Endodermal cell (in vitro differentiated cells): Measurements from ENCODE around the gene ARHGEF10L. TPM values are rescaled to one million over a fixed set of nuclear protein-coding genes. Genes with fewer than 3 reads are reported as not detected.

Experiments
- DNase-seq: peaks from one replicate; pipeline ENCODE4 v3.0.0-alpha.2; 2017
- H3K27ac ChIP-seq: 2 replicates; pipeline ENCODE4 v1.5.1; 2013; ENCODE audit warnings: mild to moderate bottlenecking, low read depth, low read length, moderate library complexity
- H3K27me3 ChIP-seq: 2 replicates; pipeline ENCODE4 v1.6.1; 2013; ENCODE audit warnings: mild to moderate bottlenecking, low read length, moderate library complexity; ENCODE audit not compliant: insufficient read depth, control insufficient read depth, poor library complexity, severe bottlenecking
- H3K36me3 ChIP-seq: 2 replicates; pipeline ENCODE4 v1.7.0; 2013; ENCODE audit warnings: mild to moderate bottlenecking, low read length, moderate library complexity; ENCODE audit not compliant: control insufficient read depth, insufficient read depth
- H3K4me1 ChIP-seq: one replicate; pipeline ENCODE4 v1.7.0; 2013; ENCODE audit warnings: low read length; ENCODE audit not compliant: control insufficient read depth, insufficient read depth
- H3K4me3 ChIP-seq: 2 replicates; pipeline ENCODE4 v1.5.1; 2013; ENCODE audit warnings: mild to moderate bottlenecking, low read length, moderate library complexity
- H3K9ac ChIP-seq: 2 replicates; pipeline ENCODE4 v1.6.1; 2013; ENCODE audit warnings: mild to moderate bottlenecking, low read length, moderate library complexity; ENCODE audit not compliant: poor library complexity, severe bottlenecking; ENCODE audit errors: extremely low read depth
- H3K9me3 ChIP-seq: 2 replicates; pipeline ENCODE4 v1.6.1; 2013; ENCODE audit warnings: mild to moderate bottlenecking, low read length, moderate library complexity; ENCODE audit not compliant: control insufficient read depth
- H3K27ac Mint-ChIP-seq: 2 replicates; pipeline ENCODE4 v1.8.0; 2020; ENCODE audit warnings: mixed read lengths
- H3K27me3 Mint-ChIP-seq: 2 replicates; pipeline ENCODE4 v1.8.0; 2021; ENCODE audit warnings: mild to moderate bottlenecking, mixed read lengths; ENCODE audit not compliant: insufficient read depth
- H3K36me3 Mint-ChIP-seq: 2 replicates; pipeline ENCODE4 v1.8.0; 2020; ENCODE audit warnings: low read depth, mixed read lengths
- H3K4me1 Mint-ChIP-seq: 2 replicates; pipeline ENCODE4 v1.8.0; 2020; ENCODE audit warnings: mixed read lengths
- H3K4me3 Mint-ChIP-seq: 2 replicates; pipeline ENCODE4 v1.8.0; 2020; ENCODE audit warnings: mild to moderate bottlenecking, moderate library complexity, mixed read lengths
- H3K9me3 Mint-ChIP-seq: 2 replicates; pipeline ENCODE4 v1.8.0; 2020; ENCODE audit warnings: mild to moderate bottlenecking, mixed read lengths
- WGBS, 2 experiments: methylation state at CpG; one replicate each; pipeline versions ENCODE4 v1.1.5 to v1.1.7; 2013; ENCODE audit warnings: missing lambda C conversion rate in 2 of 2, mixed read lengths in 1 of 2; ENCODE audit not compliant: insufficient coverage in 1 of 2, insufficient read length in 1 of 2; 5-methylcytosine and 5-hydroxymethylcytosine counted together
- total RNA-seq, 2 donors: library from RNA; stranded (reverse); fragmentation: NEBNext Ultra II Directional in 1 of 2; extraction: Animal tissue kit (Norgen Biotek cat#: 25700) in 1 of 2; gene quantifications; 2 replicates in 1 of 2; 3 replicates in 1 of 2; pipeline ENCODE4 v1.2.1, GENCODE V29; 2021
- TF ChIP-seq, protein P1 (sequence below): fragments of 200-600 bp; sonication (generic); conservative IDR thresholded peaks from 2 replicates; pipeline ENCODE4 v1.5.0; 2021; ENCODE audit warnings: antibody characterized with exemption, mild to moderate bottlenecking

The ARHGEF10L gene
- total RNA-seq, 2 donors from 2014 or later: 5.2 to 10.5 TPM

DNA sequence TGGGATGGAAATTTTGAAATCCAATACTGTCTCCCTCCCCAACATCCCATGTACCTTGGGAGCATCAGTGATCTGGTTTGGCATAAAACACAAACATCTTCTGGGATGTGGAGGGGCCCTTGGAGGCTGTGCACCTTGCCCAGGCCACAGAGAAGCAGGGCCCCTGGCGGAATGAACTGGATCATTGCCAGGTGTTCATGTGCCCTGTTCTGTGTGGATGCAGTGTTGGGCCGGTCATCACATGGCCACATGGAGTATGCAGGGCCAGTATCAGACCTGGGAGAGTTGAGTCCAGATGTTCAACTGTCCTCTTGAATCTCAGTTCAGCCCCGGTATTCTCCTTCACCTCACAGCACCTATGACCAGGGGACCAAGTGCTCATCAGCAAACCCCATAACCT is 26.9 kb downstream of the ARHGEF10L start:
- Histone ChIP-seq H3K9me3 (no peaks in the 10 kb centered on the region), H3K36me3 (no peaks in the 10 kb centered on the region), H3K27me3 (peaks cover 8% of the 10 kb centered on the region), H3K27ac (no peak overlapping the region), H3K9ac (no peak overlapping the region), H3K4me1 (peaks cover 7% of the 10 kb centered on the region), H3K4me3 (no peak overlapping the region)
- Mint-ChIP-seq H3K27ac (no peak overlapping the region), H3K9me3 (no peaks in the 10 kb centered on the region), H3K4me3 (no peak overlapping the region), H3K4me1 (peaks cover 28% of the 10 kb centered on the region), H3K27me3 (peaks cover 71% of the 10 kb centered on the region), H3K36me3 (no peaks in the 10 kb centered on the region)
- DNase-seq: no peak
- WGBS, 2 experiments: 88 to 100% methylated on average over 3 of the region's 3 CpGs
- TF ChIP-seq, protein P1, sequence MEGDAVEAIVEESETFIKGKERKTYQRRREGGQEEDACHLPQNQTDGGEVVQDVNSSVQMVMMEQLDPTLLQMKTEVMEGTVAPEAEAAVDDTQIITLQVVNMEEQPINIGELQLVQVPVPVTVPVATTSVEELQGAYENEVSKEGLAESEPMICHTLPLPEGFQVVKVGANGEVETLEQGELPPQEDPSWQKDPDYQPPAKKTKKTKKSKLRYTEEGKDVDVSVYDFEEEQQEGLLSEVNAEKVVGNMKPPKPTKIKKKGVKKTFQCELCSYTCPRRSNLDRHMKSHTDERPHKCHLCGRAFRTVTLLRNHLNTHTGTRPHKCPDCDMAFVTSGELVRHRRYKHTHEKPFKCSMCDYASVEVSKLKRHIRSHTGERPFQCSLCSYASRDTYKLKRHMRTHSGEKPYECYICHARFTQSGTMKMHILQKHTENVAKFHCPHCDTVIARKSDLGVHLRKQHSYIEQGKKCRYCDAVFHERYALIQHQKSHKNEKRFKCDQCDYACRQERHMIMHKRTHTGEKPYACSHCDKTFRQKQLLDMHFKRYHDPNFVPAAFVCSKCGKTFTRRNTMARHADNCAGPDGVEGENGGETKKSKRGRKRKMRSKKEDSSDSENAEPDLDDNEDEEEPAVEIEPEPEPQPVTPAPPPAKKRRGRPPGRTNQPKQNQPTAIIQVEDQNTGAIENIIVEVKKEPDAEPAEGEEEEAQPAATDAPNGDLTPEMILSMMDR: no peak

DNA sequence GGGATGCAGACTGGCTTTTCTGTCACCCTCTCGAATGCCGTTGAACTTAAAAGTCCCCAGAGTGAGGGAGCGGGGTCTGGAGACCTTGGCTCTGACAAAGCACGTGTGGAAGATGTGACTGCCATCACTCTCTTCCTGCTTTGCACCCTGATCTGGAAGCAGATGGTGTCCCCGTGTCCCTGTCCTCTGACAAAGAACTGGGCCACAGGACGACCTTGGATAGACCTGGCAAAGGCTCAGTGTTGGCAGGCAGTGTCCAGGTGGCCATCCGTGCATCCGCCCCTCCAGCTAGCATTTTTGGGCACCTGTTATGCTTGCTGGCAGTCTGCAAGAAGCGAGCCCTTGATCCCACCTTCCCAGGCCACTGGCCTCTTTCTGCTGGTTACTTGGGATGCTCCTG is 27.4 kb downstream of the ARHGEF10L start:
- Histone ChIP-seq H3K9ac (no peak overlapping the region), H3K4me1 (peaks cover 7% of the 10 kb centered on the region), H3K4me3 (no peak overlapping the region), H3K36me3 (no peaks in the 10 kb centered on the region), H3K27ac (no peak overlapping the region), H3K27me3 (peaks cover 8% of the 10 kb centered on the region), H3K9me3 (no peaks in the 10 kb centered on the region)
- Mint-ChIP-seq H3K36me3 (no peaks in the 10 kb centered on the region), H3K4me1 (peaks cover 28% of the 10 kb centered on the region), H3K27me3 (peaks cover 68% of the 10 kb centered on the region), H3K27ac (no peak overlapping the region), H3K9me3 (no peaks in the 10 kb centered on the region), H3K4me3 (no peak overlapping the region)
- DNase-seq: no peak
- 92 to 93% methylated on average over 8 to 9 of the region's 9 CpGs for WGBS, 2 experiments
- TF ChIP-seq, protein P1: no peak

DNA sequence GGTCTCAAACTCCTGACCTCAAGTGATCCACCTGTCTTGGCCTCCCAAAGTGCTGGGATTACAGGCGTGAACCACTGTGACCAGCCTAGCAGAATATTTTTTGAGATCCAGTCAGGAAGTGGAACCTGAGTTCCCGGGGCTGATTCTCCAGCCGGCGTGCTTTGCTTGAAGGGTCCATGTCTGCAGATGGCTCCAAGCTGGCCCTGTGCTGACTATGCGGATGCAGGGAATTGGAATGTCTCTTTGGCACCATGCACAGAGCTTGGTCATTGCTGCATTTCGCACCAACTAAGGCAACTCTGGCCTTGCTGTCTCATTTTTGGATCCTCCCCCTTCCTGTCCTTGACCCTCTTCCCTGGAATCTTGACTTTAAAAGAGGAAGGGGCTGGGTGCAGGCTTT is 28.1 kb downstream of the ARHGEF10L start:
- Mint-ChIP-seq H3K9me3 (no peaks in the 10 kb centered on the region), H3K36me3 (no peaks in the 10 kb centered on the region), H3K27me3 (peaks cover 61% of the 10 kb centered on the region), H3K4me3 (no peak overlapping the region), H3K27ac (no peak overlapping the region), H3K4me1 (peaks cover 28% of the 10 kb centered on the region)
- H3K4me3 ChIP-seq: no peak overlapping the region
- peaks cover 8% of the 10 kb centered on the region for H3K27me3 ChIP-seq
- TF ChIP-seq, protein P1: no peak
- no peak for DNase-seq
- H3K4me1 ChIP-seq: peaks cover 7% of the 10 kb centered on the region
- H3K9ac ChIP-seq: no peak overlapping the region
- 91 to 97% methylated on average over 6 of the region's 6 CpGs for WGBS, 2 experiments
- H3K36me3 ChIP-seq: no peaks in the 10 kb centered on the region
- H3K9me3 ChIP-seq: no peaks in the 10 kb centered on the region
- no peak overlapping the region for H3K27ac ChIP-seq
